Measurements from ENCODE around the gene NPB. TPM values are rescaled to one million over a fixed set of nuclear protein-coding genes. Genes with fewer than 3 reads are reported as not detected.

The NPB gene
- total RNA-seq, 4 donors from 2014 or later, result 0.17 to 0.22 TPM; not detected in 2

GRCh38 chr17:81860756-81861568, 41.1 kb upstream of the NPB start:
- no peak for TF ChIP-seq CTCF (IDR thresholded peaks at IDR 0.05; ENCODE audit: low read depth)

DNA sequence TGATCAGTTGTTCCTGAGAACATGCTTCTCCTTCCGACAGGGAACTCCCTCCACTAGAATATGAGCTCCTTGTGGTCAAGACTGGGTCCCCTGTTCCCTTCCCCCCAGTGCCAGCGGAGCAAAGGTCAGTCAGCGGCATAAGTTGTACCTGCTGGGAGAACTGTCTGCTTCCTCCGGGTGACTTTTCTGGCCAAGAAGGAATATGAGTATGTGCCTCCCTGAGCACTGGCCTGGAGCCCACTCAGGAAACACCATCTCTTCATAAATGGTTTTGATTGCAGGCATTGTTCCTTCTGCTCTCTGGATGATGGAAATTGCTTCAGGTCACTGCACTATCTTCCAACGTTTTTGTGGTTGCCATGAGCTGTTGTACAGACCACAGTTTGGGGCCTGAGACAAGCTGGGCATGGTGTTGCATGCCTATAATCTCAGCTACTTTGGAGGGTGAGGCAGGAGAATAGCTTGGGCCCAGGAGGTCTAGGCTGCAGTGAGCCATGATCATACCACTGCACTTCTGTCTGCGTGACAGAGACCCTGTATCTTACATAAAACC, 38.8 kb upstream of the NPB start:
- no peak for TF ChIP-seq CTCF (IDR thresholded peaks at IDR 0.05; ENCODE audit: low read depth)

DNA sequence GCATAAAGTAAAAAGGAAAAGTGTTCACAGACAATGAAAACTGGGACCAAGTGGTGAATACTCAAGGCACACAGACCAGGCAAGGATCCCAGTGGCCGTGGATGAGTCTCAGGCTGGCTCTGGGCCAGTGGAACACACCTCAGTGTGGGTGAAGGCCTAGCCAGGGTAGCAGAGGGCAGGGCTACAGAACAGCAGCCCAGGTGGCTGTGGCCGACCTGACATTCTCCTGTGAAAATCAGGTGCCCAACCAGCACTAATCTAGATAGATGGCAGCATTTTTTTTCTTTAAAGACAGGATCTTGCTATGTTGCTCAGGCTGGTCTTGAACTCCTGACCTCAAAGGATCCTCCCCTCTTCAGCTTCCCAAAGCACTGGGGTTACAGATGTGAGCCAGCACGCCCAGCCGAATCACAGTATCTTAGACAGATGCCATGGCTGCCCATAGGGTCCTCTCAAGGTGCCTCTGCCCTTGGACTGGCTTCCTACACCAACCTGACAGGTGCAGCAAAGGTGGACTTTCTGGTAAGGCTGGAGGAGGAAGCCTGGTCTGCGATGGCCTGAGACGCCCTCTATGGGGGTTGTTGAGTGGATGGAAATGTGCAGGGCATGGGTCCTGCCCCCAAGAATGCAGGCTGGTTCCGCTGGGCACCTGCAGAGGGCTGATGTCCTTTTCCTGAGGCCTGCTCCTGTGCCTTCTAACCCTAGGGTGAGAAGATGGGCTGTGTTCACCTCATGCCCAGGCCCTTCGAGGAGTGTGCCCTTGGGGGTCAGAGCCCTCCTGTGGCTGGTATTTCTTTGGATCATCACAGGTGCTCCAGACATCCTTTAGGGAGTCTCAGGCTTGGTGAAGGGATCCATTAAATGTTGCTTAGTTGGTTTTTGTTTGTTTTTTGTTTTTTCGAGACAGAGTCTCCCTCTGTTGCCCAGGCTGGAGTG, 37.9 kb upstream of the NPB start:
- TF ChIP-seq CTCF (IDR thresholded peaks at IDR 0.05; ENCODE audit: low read depth), result no peak

- no peak for TF ChIP-seq CTCF (IDR thresholded peaks at IDR 0.05; ENCODE audit: low read depth)
Measured at GRCh38 chr17:81865358-81865732, 36.7 kb upstream of the NPB start.

DNA sequence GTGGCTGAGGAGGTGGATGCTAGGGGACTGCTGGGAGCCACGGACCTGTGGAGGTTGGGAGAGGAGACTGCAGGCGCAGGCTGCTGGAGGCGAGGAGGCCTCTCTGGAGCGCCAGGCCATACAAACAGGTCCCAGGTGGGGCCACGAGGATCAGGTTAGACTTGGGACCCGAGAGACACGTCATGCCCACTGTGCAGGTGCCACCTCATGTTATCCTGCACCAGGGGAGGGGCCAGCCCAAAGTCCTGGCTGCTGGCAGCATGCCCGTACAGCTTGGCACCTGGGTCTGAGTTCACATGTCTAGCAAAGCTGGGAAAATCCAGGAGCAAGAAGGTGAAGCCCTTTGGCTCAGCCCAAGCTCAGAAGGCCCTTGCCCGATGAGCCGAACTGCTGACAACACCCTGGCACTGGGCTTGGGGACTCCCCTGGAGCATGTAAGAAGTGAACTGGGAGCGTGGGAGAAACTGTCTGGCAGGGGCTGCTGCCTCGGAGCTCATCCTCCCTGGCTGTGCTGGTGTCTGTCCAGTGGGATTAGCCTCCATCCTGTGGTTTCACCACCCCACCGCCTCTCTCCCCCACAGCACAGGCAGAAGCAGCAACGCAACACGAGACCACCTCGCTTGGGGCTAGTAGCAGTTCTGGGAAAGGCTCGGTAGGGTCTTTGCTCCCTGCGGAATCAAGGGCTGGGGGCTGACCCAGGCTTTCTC, 36.2 kb upstream of the NPB start:
- no peak for TF ChIP-seq CTCF (IDR thresholded peaks at IDR 0.05; ENCODE audit: low read depth)

DNA sequence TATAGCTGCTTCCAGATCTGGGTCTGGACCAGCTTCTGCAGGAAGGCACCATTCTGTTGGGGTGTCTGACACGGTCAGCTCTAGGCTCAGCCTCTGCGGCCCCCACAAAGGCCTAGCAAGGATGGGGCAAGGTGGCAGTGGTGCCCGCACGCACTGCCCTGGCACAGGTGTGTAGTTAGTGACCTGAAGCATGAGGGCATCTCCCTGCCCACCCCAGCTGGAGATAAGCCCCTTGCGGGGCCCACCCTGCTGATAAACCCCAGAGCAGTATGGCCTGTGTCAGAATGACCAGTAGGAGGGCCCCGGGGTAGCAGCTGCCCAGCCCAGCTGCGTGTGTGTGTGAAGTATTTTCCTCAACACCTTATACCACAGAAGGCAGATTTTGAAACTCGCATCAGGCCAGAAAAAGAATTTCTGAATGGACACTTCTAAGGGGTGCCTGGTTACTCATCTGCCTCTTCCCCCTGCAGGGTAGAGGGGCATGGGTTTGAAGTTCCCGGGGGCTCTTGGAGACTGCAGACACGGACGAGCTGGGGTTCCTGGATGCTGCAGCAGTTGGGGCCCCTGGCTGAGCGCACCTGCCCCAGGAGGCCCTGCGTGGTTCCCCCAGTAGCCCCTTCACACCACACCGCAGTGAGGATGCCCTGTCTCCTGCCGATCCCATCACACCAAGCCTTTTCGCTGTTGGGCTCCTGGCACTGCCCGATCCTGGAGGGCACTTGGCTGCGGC, 35.4 kb upstream of the NPB start:
- no peak for TF ChIP-seq CTCF (IDR thresholded peaks at IDR 0.05; ENCODE audit: low read depth)

Measured in subcutaneous adipose tissue (tissue), 4 donors.